PC-3 (cell line): Measurements from ENCODE around the gene SLC25A47.

ENCODE experiments used
- CTCF ChIP-seq: fragments of 300-600 bp; sonication (generic); conservative IDR thresholded peaks from 2 replicates; pipeline ENCODE4 v1.5.1; 2017; ENCODE audit warnings: antibody characterized with exemption, low read depth, mild to moderate bottlenecking, low read length
- EZH2 ChIP-seq: fragments of 300-600 bp; sonication (generic); IDR thresholded peaks from one replicate; pipeline ENCODE4 v1.6.1; 2017; ENCODE audit warnings: antibody characterized with exemption, mild to moderate bottlenecking, low read length; ENCODE audit not compliant: unreplicated experiment
- EZH2phosphoT487 ChIP-seq: fragments of 300-600 bp; sonication (generic); IDR thresholded peaks from 2 replicates; pipeline ENCODE4 v1.6.1; 2018; ENCODE audit warnings: mild to moderate bottlenecking, antibody characterized with exemption, low read length, borderline replicate concordance

DNA sequence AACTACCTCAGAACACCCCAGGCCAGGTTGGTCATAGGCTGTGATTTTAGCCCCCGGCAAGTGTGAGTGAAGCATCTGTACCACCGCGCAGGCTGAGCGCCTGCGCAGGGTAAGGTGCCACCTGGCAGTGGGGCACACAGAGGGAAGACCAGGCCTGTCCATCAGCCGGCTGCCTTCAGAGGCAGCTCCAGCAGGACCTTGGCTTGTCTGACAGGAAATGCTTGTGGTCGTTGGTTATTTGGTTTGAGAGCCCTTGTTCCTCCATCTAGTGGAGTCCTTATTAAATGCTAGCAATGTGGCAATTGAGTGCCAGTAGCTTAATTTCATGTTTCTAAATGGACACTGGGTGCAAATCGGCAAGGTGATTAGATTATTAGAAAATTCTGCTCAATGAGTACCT, 44.4 kb upstream of the SLC25A47 start:
- TF ChIP-seq EZH2phosphoT487, result no peak
- no peak for TF ChIP-seq CTCF
- TF ChIP-seq EZH2, result no peak
